IMR-90 (cell line): ENCODE data around the gene TMEM233. TPM values are rescaled to one million over a fixed set of nuclear protein-coding genes. Genes with fewer than 3 reads are reported as not detected.

Source experiments
- ATAC-seq: fragments of 200-7000 bp; cut with Tn5 transposase; 2 replicates; pipeline ENCODE4 v1.9.1; 2020; ENCODE audit warnings: low read depth, mild to moderate bottlenecking, moderate library complexity
- BruUV-seq: library from RNA; stranded (reverse); fragments of 400-500 nt; replicated peaks from 2 replicates; lab custom pipeline; 2021; lab: Mats Ljungman, UMichigan
- CTCF ChIA-PET: fragments of 300-600 bp; formaldehyde crosslinking; extraction: SDS; loops from one replicate; lab custom pipeline; 2021; ENCODE audit warnings: antibody characterized with exemption; lab: Yijun Ruan, JAX
- POLR2A ChIA-PET: fragments of 300-600 bp; sonication (Branson Sonifier 250); formaldehyde crosslinking; loops from one replicate; lab custom pipeline; 2022; ENCODE audit warnings: antibody characterized with exemption; ENCODE audit not compliant: unreplicated experiment; lab: Charles Lee
- DNase-seq: peaks from one replicate; pipeline ENCODE4 v3.0.0; 2013
- H2AFZ ChIP-seq: replicated peaks from 2 replicates; pipeline ENCODE3; 2013; ENCODE audit warnings: low read length, mild to moderate bottlenecking; ENCODE audit not compliant: poor library complexity
- H2AK5ac ChIP-seq: 2 replicates; pipeline ENCODE4 v1.6.1; 2013; ENCODE audit warnings: low read depth, low read length, inconsistent platforms
- H2AK9ac ChIP-seq: replicated peaks from 2 replicates; pipeline ENCODE3; 2013; ENCODE audit warnings: mild to moderate bottlenecking, low read depth, low read length, moderate library complexity; ENCODE audit not compliant: poor library complexity
- H2BK120ac ChIP-seq: 2 replicates; pipeline ENCODE4 v1.6.1; 2013; ENCODE audit warnings: low read depth, low read length, inconsistent platforms
- H2BK15ac ChIP-seq: 3 replicates; pipeline ENCODE4 v1.6.1; 2013; ENCODE audit warnings: low read depth, low read length, inconsistent platforms
- H2BK20ac ChIP-seq: 2 replicates; pipeline ENCODE4 v1.6.1; 2013; ENCODE audit warnings: low read depth, mild to moderate bottlenecking, inconsistent platforms, low read length, moderate library complexity
- H2BK5ac ChIP-seq: 2 replicates; pipeline ENCODE4 v1.6.1; 2013; ENCODE audit warnings: mild to moderate bottlenecking, low read depth, low read length, inconsistent platforms; ENCODE audit not compliant: poor library complexity, severe bottlenecking
- H3K14ac ChIP-seq: replicated peaks from 2 replicates; pipeline ENCODE4 v1.6.1; 2013; ENCODE audit warnings: low read depth, low read length, inconsistent platforms
- H3K18ac ChIP-seq: 2 replicates; pipeline ENCODE4 v1.6.1; 2013; ENCODE audit warnings: low read depth, low read length, control low read depth
- H3K23ac ChIP-seq: 2 replicates; pipeline ENCODE4 v1.6.1; 2013; ENCODE audit warnings: low read depth, low read length, inconsistent platforms
- H3K27ac ChIP-seq: 2 replicates; pipeline ENCODE4 v1.5.1; 2013; ENCODE audit warnings: mild to moderate bottlenecking, control low read depth, low read length; ENCODE audit not compliant: insufficient read depth
- H3K27me3 ChIP-seq: 2 replicates; pipeline ENCODE4 v1.6.1; 2013; ENCODE audit warnings: low read length; ENCODE audit not compliant: control insufficient read depth, insufficient read depth
- H3K36me3 ChIP-seq: 2 replicates; pipeline ENCODE4 v1.6.1; 2013; ENCODE audit warnings: low read length, mixed read lengths; ENCODE audit not compliant: control insufficient read depth, insufficient read depth
- H3K4ac ChIP-seq: 2 replicates; pipeline ENCODE4 v1.6.1; 2013; ENCODE audit warnings: low read depth, low read length, inconsistent platforms
- H3K4me1 ChIP-seq: 2 replicates; pipeline ENCODE4 v1.6.1; 2013; ENCODE audit warnings: low read length, mixed read lengths; ENCODE audit not compliant: control insufficient read depth, insufficient read depth
- H3K4me2 ChIP-seq: 2 replicates; pipeline ENCODE4 v1.6.1; 2013; ENCODE audit warnings: low read depth, mild to moderate bottlenecking, control low read depth, low read length, moderate library complexity
- H3K4me3 ChIP-seq: 2 replicates; pipeline ENCODE4 v1.5.1; 2013; ENCODE audit warnings: low read depth, mild to moderate bottlenecking, control low read depth, low read length, moderate library complexity; ENCODE audit not compliant: insufficient read depth
- H3K56ac ChIP-seq: 2 replicates; pipeline ENCODE4 v1.6.1; 2013; ENCODE audit warnings: low read length, inconsistent platforms; ENCODE audit not compliant: insufficient read depth; ENCODE audit errors: extremely low read depth
- H3K79me1 ChIP-seq, 2 experiments: 2 replicates each; pipeline ENCODE4 v1.6.1; 2013; ENCODE audit warnings: low read length in 2 of 2, inconsistent platforms in 1 of 2, low read depth in 1 of 2
- H3K9ac ChIP-seq: 2 replicates; pipeline ENCODE4 v1.6.1; 2013; ENCODE audit warnings: low read depth, low read length, control low read depth
- H3K9me1 ChIP-seq: 2 replicates; pipeline ENCODE4 v1.6.1; 2013; ENCODE audit warnings: low read length, inconsistent platforms; ENCODE audit not compliant: insufficient read depth
- H3K9me3 ChIP-seq: 2 replicates; pipeline ENCODE4 v1.6.1; 2013; ENCODE audit warnings: low read length; ENCODE audit not compliant: control insufficient read depth, insufficient read depth
- H4K20me1 ChIP-seq: 2 replicates; pipeline ENCODE4 v1.6.1; 2013; ENCODE audit warnings: low read length, inconsistent platforms; ENCODE audit not compliant: insufficient read depth
- H4K5ac ChIP-seq: 2 replicates; pipeline ENCODE4 v1.6.1; 2013; ENCODE audit warnings: mild to moderate bottlenecking, low read depth, low read length, control low read depth
- H4K8ac ChIP-seq, 2 experiments: 2 replicates each; pipeline ENCODE4 v1.6.1; 2013; ENCODE audit warnings: low read depth in 2 of 2, low read length in 2 of 2, control low read depth in 1 of 2, inconsistent platforms in 1 of 2
- H4K91ac ChIP-seq: 2 replicates; pipeline ENCODE4 v1.6.1; 2013; ENCODE audit warnings: low read depth, low read length, inconsistent platforms; ENCODE audit not compliant: insufficient read depth
- BHLHE40 ChIP-seq: fragments of 150-350 bp; IDR thresholded peaks from 2 replicates; pipeline ENCODE4 v1.6.1; 2016; ENCODE audit warnings: mild to moderate bottlenecking, low read depth, low read length
- CEBPB ChIP-seq: IDR thresholded peaks from 2 replicates; pipeline ENCODE4 v1.6.1; 2012; ENCODE audit warnings: low read depth, low read length, improper control_type of control experiment
- CHD1 ChIP-seq: IDR thresholded peaks from 2 replicates; pipeline ENCODE4 v1.6.1; 2012; ENCODE audit warnings: low read depth, low read length, improper control_type of control experiment
- CTCF ChIP-seq: conservative IDR thresholded peaks from 2 replicates; pipeline ENCODE4 v1.5.1; 2012; ENCODE audit warnings: mild to moderate bottlenecking, low read depth, low read length, improper control_type of control experiment
- MAFK ChIP-seq: IDR thresholded peaks from 2 replicates; pipeline ENCODE4 v1.6.1; 2012; ENCODE audit warnings: low read depth, low read length, improper control_type of control experiment
- MXI1 ChIP-seq: IDR thresholded peaks from 2 replicates; pipeline ENCODE4 v1.6.1; 2012; ENCODE audit warnings: low read depth, mild to moderate bottlenecking, low read length, moderate library complexity, borderline replicate concordance
- NFE2L2 ChIP-seq: fragments of 150-350 bp; IDR thresholded peaks from 2 replicates; pipeline ENCODE4 v1.6.1; 2016; ENCODE audit warnings: low read depth, mild to moderate bottlenecking, low read length
- RAD21 ChIP-seq: IDR thresholded peaks from 2 replicates; pipeline ENCODE4 v1.6.1; 2012; ENCODE audit warnings: low read length, improper control_type of control experiment
- RCOR1 ChIP-seq: IDR thresholded peaks from 2 replicates; pipeline ENCODE4 v1.6.1; 2012; ENCODE audit warnings: mild to moderate bottlenecking, low read length, improper control_type of control experiment; ENCODE audit not compliant: insufficient replicate concordance
- SMC3 ChIP-seq: fragments of 150-350 bp; IDR thresholded peaks from 2 replicates; pipeline ENCODE4 v1.6.1; 2016; ENCODE audit warnings: low read depth, mild to moderate bottlenecking, antibody characterized with exemption, low read length, moderate library complexity
- USF2 ChIP-seq: fragments of 150-350 bp; IDR thresholded peaks from 2 replicates; pipeline ENCODE4 v1.6.1; 2017; ENCODE audit warnings: mild to moderate bottlenecking, antibody characterized with exemption, low read length, low read depth
- WGBS, 2 experiments: methylation state at CpG; one replicate each; pipeline versions ENCODE4 v1.1.5 to v1.1.7; 2013; ENCODE audit warnings: missing lambda C conversion rate in 2 of 2; ENCODE audit not compliant: insufficient read length in 1 of 2; ENCODE audit errors: extremely low coverage in 2 of 2; 5-methylcytosine and 5-hydroxymethylcytosine counted together
- dilution Hi-C: fragments of 300-500 bp; cut with HindIII; formaldehyde crosslinking; loops from one replicate; pipeline ENCODE4 v1.14.3; 2018; ENCODE audit warnings: low sequenced_read_pairs; ENCODE audit not compliant: unreplicated experiment
- in situ Hi-C: fragments of 300-500 bp; cut with MboI; formaldehyde crosslinking; loops from 3 replicates; pipeline ENCODE4 v1.14.3; 2019; ENCODE audit warnings: low sequenced_read_pairs, inconsistent platforms, mixed read lengths
- intact Hi-C: fragments of 100-400 bp; cut with micrococcal nuclease; formaldehyde crosslinking; loops from 2 replicates; pipeline ENCODE4 v1.10.0; 2022
- polyA plus RNA-seq, 3 experiments: library from polyadenylated mRNA; depleted of rRNA; stranded (reverse); fragments of >200 nt; gene quantifications; 2 replicates each; pipeline ENCODE4 v1.2.3, GENCODE V29; 2012; ENCODE audit warnings: low replicate concordance in 1 of 3
- total RNA-seq: library from RNA; depleted of rRNA; stranded (reverse); fragments of >200 nt; gene quantifications from 2 replicates; pipeline ENCODE4 v1.2.3, GENCODE V29; 2012

TMEM233 gene
- total and polyA plus RNA-seq, 2 of the 4 experiments (the other 2 are of a cell fraction) = not detected

GRCh38 chr12:119589634-119590033 is 3.9 kb upstream of the TMEM233 start:
- Histone ChIP-seq H3K79me1 (no peaks in the 10 kb centered on the region), H2AK9ac (no peak overlapping the region), H2AFZ (no peak overlapping the region), H3K9me3 (no peaks in the 10 kb centered on the region), H3K56ac (no peak overlapping the region), H2BK15ac (no peak overlapping the region), H2BK20ac (no peak overlapping the region), H3K4me1 (no peaks in the 10 kb centered on the region), H3K14ac (no peak overlapping the region), H3K4ac (no peak overlapping the region), H4K91ac (no peak overlapping the region), H3K4me2 (no peak overlapping the region), H3K4me3 (no peak overlapping the region), H3K23ac (no peak overlapping the region), H3K27me3 (peaks cover 5% of the 10 kb centered on the region; the same call in 1 of the 2 replicates), H2AK5ac (no peak overlapping the region), H2BK120ac (no peak overlapping the region), H3K27ac (no peak overlapping the region), H2BK5ac (no peak overlapping the region), H3K9me1 (no peaks in the 10 kb centered on the region), H4K20me1 (no peaks in the 10 kb centered on the region), H4K8ac (no peak overlapping the region), H3K36me3 (no peaks in the 10 kb centered on the region), H3K18ac (no peak overlapping the region), H4K5ac (no peak overlapping the region), H3K9ac (no peak overlapping the region)
- no CpG with 5 or more reads among the region's 4 CpGs for WGBS, 2 experiments
- BruUV-seq = no TSS peak
- ChIA-PET POLR2A (no interaction called here), CTCF (no interaction called here)
- no peak for ATAC-seq
- in situ Hi-C loops = no loop called here
- intact Hi-C loops = no loop called here
- TF ChIP-seq CTCF (no peak), SMC3 (no peak), NFE2L2 (no peak), USF2 (no peak), CEBPB (no peak), BHLHE40 (no peak), RCOR1 (no peak), CHD1 (no peak), MAFK (no peak), MXI1 (no peak), RAD21 (no peak)
- dilution Hi-C loops = no loop called here
- no peak for DNase-seq
